Upper lobe of left lung (tissue), 6 donors: ENCODE results near the gene NOTCH4. TPM values are rescaled to one million over a fixed set of nuclear protein-coding genes. Genes with fewer than 3 reads are reported as not detected.
"Not testable (repeated sequence)": the region's sequence is repeated elsewhere in the genome, so short reads cannot be mapped to it uniquely, and the experiment has no call there.

Source experiments
- ATAC-seq, 2 donors: fragments of 200-7000 bp; cut with Tn5 transposase; one replicate each; pipeline ENCODE4 v1.9.1; 2022; ENCODE audit warnings: mild to moderate bottlenecking in 2 of 2, moderate library complexity in 2 of 2; ENCODE audit not compliant: low FRiP score in 2 of 2
- DNase-seq, 2 donors: peaks; one replicate each; pipeline ENCODE4 v3.0.0-alpha.2; 2019 to 2020
- H3K27ac ChIP-seq, 4 donors: fragments of 200-600 bp; sonication (generic); one replicate each; pipeline ENCODE4 v1.5.1; 2016 to 2019
- H3K27me3 ChIP-seq, 4 donors: fragments of 200-600 bp; sonication (generic); one replicate each; pipeline ENCODE4 v1.5.1; 2017 to 2019
- H3K36me3 ChIP-seq, 4 donors: fragments of 200-600 bp; sonication (generic); one replicate each; pipeline ENCODE4 v1.5.1; 2016 to 2019
- H3K4me1 ChIP-seq, 4 donors: fragments of 200-600 bp; sonication (generic); one replicate each; pipeline ENCODE4 v1.5.1; 2018 to 2019
- H3K4me3 ChIP-seq, 4 donors: fragments of 200-600 bp; sonication (generic); one replicate each; pipeline ENCODE4 v1.5.1; 2017 to 2019; ENCODE audit warnings: mild to moderate bottlenecking in 2 of 4, moderate library complexity in 1 of 4
- H3K9me3 ChIP-seq, 4 donors: fragments of 200-600 bp; sonication (generic); one replicate each; pipeline ENCODE4 v1.5.1; 2018 to 2019
- CTCF ChIP-seq, 6 experiments: fragments of 450-650 bp in 4 of 6; fragments of 200-600 bp in 2 of 6; sonication (generic) in 2 of 6; IDR thresholded peaks; one replicate each; pipeline ENCODE4 v1.5.1; 2016 to 2019; ENCODE audit warnings: antibody characterized with exemption in 6 of 6
- EP300 ChIP-seq, 4 donors: sonication (generic); formaldehyde crosslinking; IDR thresholded peaks; one replicate each; pipeline ENCODE4 v1.5.1; 2017; ENCODE audit warnings: antibody characterized with exemption in 4 of 4, control low read depth in 2 of 4
- POLR2A ChIP-seq, 4 donors: fragments of 450-650 bp; IDR thresholded peaks; one replicate each; pipeline ENCODE4 v1.5.1; 2016 to 2017; ENCODE audit warnings: antibody characterized with exemption in 4 of 4, mild to moderate bottlenecking in 2 of 4
- POLR2AphosphoS5 ChIP-seq, 2 donors: sonication (generic); formaldehyde crosslinking; IDR thresholded peaks; one replicate each; pipeline ENCODE4 v1.5.1; 2017; ENCODE audit warnings: antibody characterized with exemption in 2 of 2
- WGBS, 2 donors: methylation state at CpG; one replicate each; pipeline ENCODE4 v1.1.5; 2017 to 2018; 5-methylcytosine and 5-hydroxymethylcytosine counted together
- total RNA-seq, 6 donors: library from RNA; depleted of rRNA in 4 of 6; stranded (reverse); fragments of >200 nt in 4 of 6; gene quantifications; one replicate each; pipeline versions ENCODE4 v1.1.0 to v1.2.1, GENCODE V29; 2016 to 2021
- donor health status: DM: no; HTN: no; CAD: no; lungs with moderate emphysema.
- donor health status: DM: no; HTN: yes; CAD: no; lungs with severe emphysema.

Gene NOTCH4
- total RNA-seq, 6 donors from 2014 or later = 27.0 to 139 (median 65.1) TPM

DNA sequence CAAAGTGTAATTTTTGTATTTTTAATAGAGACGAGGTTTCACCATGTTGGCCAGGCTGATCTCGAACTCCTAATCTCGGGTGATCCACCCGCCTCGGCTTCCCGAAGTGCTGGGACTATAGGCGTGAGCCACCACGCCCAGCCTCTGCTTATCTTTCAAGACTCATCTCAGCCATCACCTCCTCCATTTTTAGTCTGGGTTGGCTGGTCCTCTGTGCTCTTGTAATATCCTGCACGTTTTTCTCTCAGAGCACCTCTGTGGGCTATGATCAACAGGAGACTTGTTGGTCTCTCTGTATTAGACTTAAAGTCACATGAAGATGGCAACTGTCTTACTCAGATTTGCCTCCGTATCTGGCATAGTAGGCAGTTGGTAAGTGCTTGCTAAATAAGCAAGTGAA lies 7.6 kb downstream of the NOTCH4 start:
- no peaks in the 10 kb centered on the region for H3K27me3 ChIP-seq
- H3K4me1 ChIP-seq = no peaks in the 10 kb centered on the region
- no peak for ATAC-seq
- TF ChIP-seq POLR2A (IDR thresholded peaks at IDR 0.05) = no peak
- no peak for TF ChIP-seq EP300 (IDR thresholded peaks at IDR 0.05)
- TF ChIP-seq CTCF (IDR thresholded peaks at IDR 0.05) = no peak
- no peak for TF ChIP-seq POLR2AphosphoS5 (IDR thresholded peaks at IDR 0.05)
- WGBS, 2 donors = 87 to 91% methylated on average over 10 of the region's 10 CpGs
- H3K36me3 ChIP-seq = peaks cover 0 to 79% (median 17%) of the 10 kb centered on the region in 4 donors
- H3K27ac ChIP-seq = no peak overlapping the region
- no peak overlapping the region for H3K4me3 ChIP-seq
- no peaks in the 10 kb centered on the region for H3K9me3 ChIP-seq
- no peak for DNase-seq

GRCh38 chr6:32215617-32216016 lies 8.2 kb downstream of the NOTCH4 start:
- Histone ChIP-seq H3K9me3 (no peaks in the 10 kb centered on the region), H3K36me3 (peaks cover 0 to 77% (median 15%) of the 10 kb centered on the region in 4 donors), H3K27me3 (no peaks in the 10 kb centered on the region), H3K4me1 (no peaks in the 10 kb centered on the region), H3K4me3 (no peak overlapping the region), H3K27ac (no peak overlapping the region)
- ATAC-seq = no peak
- 93 to 97% methylated on average over 4 of the region's 4 CpGs for WGBS, 2 donors
- no peak for DNase-seq
- no peak for TF ChIP-seq EP300 (IDR thresholded peaks at IDR 0.05)
- TF ChIP-seq POLR2A (IDR thresholded peaks at IDR 0.05) = no peak
- TF ChIP-seq POLR2AphosphoS5 (IDR thresholded peaks at IDR 0.05) = no peak
- no peak for TF ChIP-seq CTCF (IDR thresholded peaks at IDR 0.05)

- H3K36me3 ChIP-seq = peaks cover 0 to 66% (median 12%) of the 10 kb centered on the region in 4 donors
- no peaks in the 10 kb centered on the region for H3K9me3 ChIP-seq
- 72 to 86% methylated on average over 3 of the region's 3 CpGs for WGBS, 2 donors
- H3K27me3 ChIP-seq = no peaks in the 10 kb centered on the region
- ATAC-seq (no peak), DNase-seq (no peak)
- TF ChIP-seq POLR2A (IDR thresholded peaks at IDR 0.05) = no peak
- no peak for TF ChIP-seq POLR2AphosphoS5 (IDR thresholded peaks at IDR 0.05)
- TF ChIP-seq CTCF (IDR thresholded peaks at IDR 0.05) = no peak
- TF ChIP-seq EP300 (IDR thresholded peaks at IDR 0.05) = no peak
- H3K4me3 ChIP-seq = no peak overlapping the region
- H3K27ac ChIP-seq = no peak overlapping the region
- H3K4me1 ChIP-seq = no peaks in the 10 kb centered on the region
These were observed 9.7 kb downstream of the NOTCH4 start for GRCh38 chr6:32214126-32214525.

DNA sequence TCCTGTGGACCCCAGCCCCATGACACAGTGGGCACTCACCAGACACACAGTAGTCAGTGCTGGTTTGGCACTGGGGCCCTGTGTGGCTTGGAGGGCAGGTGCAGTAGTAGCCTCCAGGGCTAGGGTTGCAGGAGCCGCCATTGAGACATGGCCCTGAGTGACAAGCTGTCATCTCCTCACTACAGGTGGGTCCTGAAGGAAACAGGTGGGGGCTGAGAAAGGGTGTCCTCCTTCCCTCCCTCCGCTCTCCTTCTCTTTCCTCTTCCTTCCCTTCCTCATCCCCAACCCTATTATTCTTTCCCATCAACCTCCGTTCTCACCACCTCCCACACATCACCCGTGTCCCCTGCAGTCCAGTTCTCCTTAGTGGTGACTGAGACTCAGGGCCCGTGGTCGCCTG lies 10.2 kb downstream of the NOTCH4 start:
- peaks cover 0 to 65% (median 12%) of the 10 kb centered on the region in 4 donors for H3K36me3 ChIP-seq
- DNase-seq (no peak), ATAC-seq (no peak)
- no peaks in the 10 kb centered on the region for H3K27me3 ChIP-seq
- no peak overlapping the region for H3K27ac ChIP-seq
- no peaks in the 10 kb centered on the region for H3K4me1 ChIP-seq
- no peak overlapping the region for H3K4me3 ChIP-seq
- 92 to 95% methylated on average over 6 of the region's 6 CpGs for WGBS, 2 donors
- no peak for TF ChIP-seq CTCF (IDR thresholded peaks at IDR 0.05)
- no peak for TF ChIP-seq POLR2AphosphoS5 (IDR thresholded peaks at IDR 0.05)
- TF ChIP-seq POLR2A (IDR thresholded peaks at IDR 0.05) = no peak
- TF ChIP-seq EP300 (IDR thresholded peaks at IDR 0.05) = no peak
- H3K9me3 ChIP-seq = no peaks in the 10 kb centered on the region

GRCh38 chr6:32212076-32212760 lies 11.6 kb downstream of the NOTCH4 start:
- H3K27ac ChIP-seq = peak overlapping the region in 1 of 4 donors; percentile 48

GRCh38 chr6:32211432-32211831 lies 12.4 kb downstream of the NOTCH4 start:
- WGBS, 2 donors = 79 to 85% methylated on average over 4 of the region's 4 CpGs

More at GRCh38 chr6:32212076-32212760, 11.6 kb downstream of the NOTCH4 start:
- no peaks in the 10 kb centered on the region for H3K4me1 ChIP-seq
- WGBS, 2 donors = 73 to 83% methylated on average over 12 of the region's 12 CpGs
- DNase-seq (no peak), ATAC-seq (no peak)
- TF ChIP-seq EP300 (IDR thresholded peaks at IDR 0.05) (no peak), POLR2A (IDR thresholded peaks at IDR 0.05) (no peak), POLR2AphosphoS5 (IDR thresholded peaks at IDR 0.05) (no peak), CTCF (IDR thresholded peaks at IDR 0.05) (no peak)
- peaks cover 0 to 56% (median 8%) of the 10 kb centered on the region in 4 donors for H3K36me3 ChIP-seq
- H3K27me3 ChIP-seq = no peaks in the 10 kb centered on the region
- no peaks in the 10 kb centered on the region for H3K9me3 ChIP-seq
- no peak overlapping the region for H3K4me3 ChIP-seq

More at GRCh38 chr6:32211432-32211831, 12.4 kb downstream of the NOTCH4 start:
- not testable (repeated sequence) for DNase-seq, H3K27ac ChIP-seq, H3K27me3 ChIP-seq, ATAC-seq, H3K9me3 ChIP-seq, H3K4me3 ChIP-seq, H3K4me1 ChIP-seq
- peaks cover 0 to 48% (median 8%) of the 10 kb centered on the region in 4 donors for H3K36me3 ChIP-seq
